Renal cortex interstitium (tissue), 11 donors: ENCODE data around the gene ARL10. TPM values are rescaled to one million over a fixed set of nuclear protein-coding genes. Genes with fewer than 3 reads are reported as not detected.

Experiments
- DNase-seq, 11 donors: peaks; one replicate each; pipeline ENCODE4 v3.0.0-alpha.2; 2013; ENCODE audit warnings: low read depth in 9 of 11, low spot score in 4 of 11; ENCODE audit errors: extremely low read depth in 1 of 11
- polyA plus RNA-seq, 3 donors: library from polyadenylated mRNA; unstranded; fragments of 120-200 nt; gene quantifications; one replicate each; pipeline ENCODE4 v1.2.1, GENCODE V29; 2013; ENCODE audit not compliant: insufficient read length in 3 of 3

The ARL10 gene
- polyA plus RNA-seq, 3 donors = 11.8 to 15.9 (median 12.2) TPM

- no peak for DNase-seq
These were observed 18.7 kb downstream of the ARL10 start for GRCh38 chr5:176383961-176384360.

- DNase-seq = no peak
These were observed 19.2 kb downstream of the ARL10 start for GRCh38 chr5:176384366-176384930.

GRCh38 chr5:176384991-176385390 is 19.7 kb downstream of the ARL10 start:
- DNase-seq = no peak

GRCh38 chr5:176386491-176386890 is 21.2 kb downstream of the ARL10 start:
- DNase-seq = no peak

GRCh38 chr5:176387384-176387925 is 22.2 kb downstream of the ARL10 start:
- no peak for DNase-seq

- peak in 1 of 11 donors; percentile 11 for DNase-seq
These were observed 22.7 kb downstream of the ARL10 start for GRCh38 chr5:176388003-176388443.

GRCh38 chr5:176388444-176389134 is 23.3 kb downstream of the ARL10 start, which contains the start of the genes HIGD2A and NOP16:
Gene HIGD2A (plus strand): TSS chr5:176388751. CDS start chr5:176388820, 69 bp downstream.
Gene NOP16 (minus strand): TSS chr5:176388598. CDS start chr5:176388539, 59 bp downstream.
- peak; percentile 97 to 99 (median 98) for DNase-seq

- DNase-seq = peak in 1 of 11 donors; percentile 34
These were observed 24.1 kb downstream of the ARL10 start for GRCh38 chr5:176389135-176390123.

- no peak for DNase-seq
These were observed 26.2 kb downstream of the ARL10 start for GRCh38 chr5:176391479-176391878.

- no peak for DNase-seq
These were observed 26.7 kb downstream of the ARL10 start for GRCh38 chr5:176391999-176392398.

GRCh38 chr5:176392526-176392925 is 27.2 kb downstream of the ARL10 start:
- no peak for DNase-seq

GRCh38 chr5:176394096-176394495 is 28.8 kb downstream of the ARL10 start:
- DNase-seq = no peak

- DNase-seq = peak in 1 of 11 donors; percentile 9
These were observed 29.8 kb downstream of the ARL10 start for GRCh38 chr5:176394881-176395675.

GRCh38 chr5:176396330-176396729 is 31.0 kb downstream of the ARL10 start:
- peak in 1 of 11 donors; percentile 21 for DNase-seq

- DNase-seq = no peak
These were observed 32.6 kb downstream of the ARL10 start for GRCh38 chr5:176397736-176398420.

- DNase-seq = no peak
These were observed 35.3 kb downstream of the ARL10 start for GRCh38 chr5:176400382-176401156.
